GM23338 (cell line): ENCODE results near the gene ICE1. TPM values are rescaled to one million over a fixed set of nuclear protein-coding genes. Genes with fewer than 3 reads are reported as not detected.

ENCODE experiments used
- ATAC-seq: fragments of 200-7000 bp; cut with Tn5 transposase; 3 replicates; pipeline ENCODE4 v1.9.1; 2020
- DNase-seq: peaks from one replicate; pipeline ENCODE4 v3.0.0-alpha.2; 2015; ENCODE audit warnings: low spot score
- H2AFZ ChIP-seq: fragments of 200-600 bp; sonication (generic); 2 replicates; pipeline ENCODE4 v1.8.0; 2016; ENCODE audit warnings: antibody characterized with exemption, mild to moderate bottlenecking, moderate library complexity
- H3F3A ChIP-seq: fragments of 200-600 bp; sonication (generic); replicated peaks from 2 replicates; pipeline ENCODE4 v1.8.0; 2017; ENCODE audit warnings: antibody characterized with exemption, mixed run types, low read depth
- H3K27ac ChIP-seq: fragments of 200-600 bp; sonication (generic); 2 replicates; pipeline ENCODE4 v1.6.1; 2016; ENCODE audit warnings: low read depth
- H3K27me3 ChIP-seq: fragments of 200-600 bp; sonication (generic); 2 replicates; pipeline ENCODE4 v1.8.0; 2016; ENCODE audit warnings: mild to moderate bottlenecking, mixed run types, moderate library complexity; ENCODE audit not compliant: insufficient read depth
- H3K36me3 ChIP-seq: fragments of 200-600 bp; sonication (generic); 2 replicates; pipeline ENCODE4 v1.8.0; 2016; ENCODE audit warnings: mild to moderate bottlenecking; ENCODE audit not compliant: insufficient read depth
- H3K4me1 ChIP-seq: fragments of 200-600 bp; sonication (generic); 2 replicates; pipeline ENCODE4 v1.8.0; 2016; ENCODE audit warnings: mild to moderate bottlenecking, moderate library complexity; ENCODE audit not compliant: insufficient read depth
- H3K4me2 ChIP-seq: fragments of 200-600 bp; sonication (generic); 2 replicates; pipeline ENCODE4 v1.7.1; 2017; ENCODE audit warnings: mixed run types
- H3K4me3 ChIP-seq: fragments of 200-600 bp; sonication (generic); 2 replicates; pipeline ENCODE4 v1.6.1; 2016; ENCODE audit warnings: mixed run types
- H3K79me2 ChIP-seq: fragments of 200-600 bp; sonication (generic); replicated peaks from 2 replicates; pipeline ENCODE4 v1.8.0; 2017; ENCODE audit warnings: mild to moderate bottlenecking; ENCODE audit not compliant: insufficient read depth
- H3K9me2 ChIP-seq: fragments of 200-600 bp; sonication (generic); 2 replicates; pipeline ENCODE4 v1.8.0; 2017; ENCODE audit not compliant: insufficient read depth
- H4K20me1 ChIP-seq: fragments of 200-600 bp; sonication (generic); replicated peaks from 2 replicates; pipeline ENCODE4 v1.8.0; 2017; ENCODE audit warnings: mild to moderate bottlenecking; ENCODE audit not compliant: insufficient read depth
- H3K27ac Mint-ChIP-seq: 2 replicates; pipeline ENCODE4 v1.8.0; 2020; ENCODE audit warnings: inconsistent platforms, mild to moderate bottlenecking, moderate library complexity, mixed read lengths
- H3K27me3 Mint-ChIP-seq: 3 replicates; pipeline ENCODE4 v1.8.0; 2022; ENCODE audit warnings: low read depth, mild to moderate bottlenecking, moderate library complexity, mixed read lengths, inconsistent platforms; ENCODE audit not compliant: insufficient read depth, poor library complexity
- H3K36me3 Mint-ChIP-seq: 3 replicates; pipeline ENCODE4 v1.8.0; 2021; ENCODE audit warnings: low read depth, mild to moderate bottlenecking, inconsistent platforms, moderate library complexity, mixed read lengths
- H3K4me1 Mint-ChIP-seq: 3 replicates; pipeline ENCODE4 v1.8.0; 2020; ENCODE audit warnings: mild to moderate bottlenecking, inconsistent platforms, mixed read lengths
- H3K4me3 Mint-ChIP-seq: 3 replicates; pipeline ENCODE4 v1.8.0; 2021; ENCODE audit warnings: moderate library complexity, mild to moderate bottlenecking, inconsistent platforms, mixed read lengths
- H3K9me3 Mint-ChIP-seq: 3 replicates; pipeline ENCODE4 v1.8.0; 2020; ENCODE audit warnings: moderate library complexity, mild to moderate bottlenecking, inconsistent platforms, mixed read lengths
- CREB1 ChIP-seq: fragments of 250-450 bp; sonication (Bioruptor Pico); IDR thresholded peaks from 2 replicates; pipeline ENCODE4 v1.5.0; 2020; ENCODE audit warnings: low read depth, mild to moderate bottlenecking, moderate library complexity
- EZH2 ChIP-seq: fragments of 200-600 bp; sonication (generic); IDR thresholded peaks from one replicate; pipeline ENCODE4 v1.8.0; 2017; ENCODE audit warnings: antibody characterized with exemption, mild to moderate bottlenecking, low read depth; ENCODE audit not compliant: unreplicated experiment
- JUNB ChIP-seq: IDR thresholded peaks from one replicate; pipeline ENCODE4 v1.6.1; 2016; ENCODE audit warnings: antibody characterized with exemption; ENCODE audit not compliant: unreplicated experiment
- STAT1 ChIP-seq: IDR thresholded peaks from one replicate; pipeline ENCODE4 v1.6.1; 2016; ENCODE audit warnings: antibody characterized with exemption; ENCODE audit not compliant: unreplicated experiment
- ZNF331 ChIP-seq: fragments of 250-450 bp; sonication (Bioruptor Pico); IDR thresholded peaks from 2 replicates; pipeline ENCODE4 v1.5.0; 2020; ENCODE audit warnings: low read depth, mild to moderate bottlenecking, moderate library complexity
- polyA plus RNA-seq: library from polyadenylated mRNA; unstranded; fragments of >200 nt; fragmentation: Nextera tagmentation; extraction: Ambion mirVana; gene quantifications from 2 replicates; pipeline ENCODE4 v1.2.1, GENCODE V29; 2016
- total RNA-seq: library from RNA; depleted of rRNA; stranded (reverse); fragments of >200 nt; shearing (Covaris generic); gene quantifications from 2 replicates; pipeline ENCODE4 v1.2.3, GENCODE V29; 2014
- TF ChIP-seq, protein P1 (sequence below): fragments of 250-450 bp; sonication (Bioruptor Pico); IDR thresholded peaks from 2 replicates; pipeline ENCODE4 v1.5.0; 2020; ENCODE audit warnings: mild to moderate bottlenecking, moderate library complexity

ICE1 gene
- total and polyA plus RNA-seq, 2 experiments from 2014 or later: 59.5 to 65.1 TPM

DNA sequence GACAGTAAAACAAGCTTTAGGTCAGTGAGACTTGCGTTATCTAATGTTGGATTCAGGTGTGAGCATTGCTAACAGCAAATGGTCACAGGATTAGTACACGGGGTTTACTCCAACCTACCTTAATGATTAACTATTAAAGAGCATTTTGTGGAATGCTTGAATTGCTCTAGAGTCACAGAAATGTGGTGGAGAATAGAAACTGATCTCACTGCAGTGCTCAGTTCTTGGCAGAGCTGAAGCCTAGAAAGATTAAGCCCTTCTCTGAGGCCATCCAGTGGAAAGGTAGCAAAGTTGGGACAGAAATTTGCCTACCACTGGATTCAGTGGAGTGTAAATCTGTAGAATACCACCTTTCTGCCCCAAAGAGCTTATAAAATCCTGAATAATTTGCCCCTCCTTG, 60.9 kb downstream of the ICE1 start (continued):
- no peak for TF ChIP-seq STAT1
- TF ChIP-seq EZH2: no peak
- TF ChIP-seq CREB1: no peak
- TF ChIP-seq JUNB: no peak
- TF ChIP-seq ZNF331 (CRISPR knock-in tag): no peak

DNA sequence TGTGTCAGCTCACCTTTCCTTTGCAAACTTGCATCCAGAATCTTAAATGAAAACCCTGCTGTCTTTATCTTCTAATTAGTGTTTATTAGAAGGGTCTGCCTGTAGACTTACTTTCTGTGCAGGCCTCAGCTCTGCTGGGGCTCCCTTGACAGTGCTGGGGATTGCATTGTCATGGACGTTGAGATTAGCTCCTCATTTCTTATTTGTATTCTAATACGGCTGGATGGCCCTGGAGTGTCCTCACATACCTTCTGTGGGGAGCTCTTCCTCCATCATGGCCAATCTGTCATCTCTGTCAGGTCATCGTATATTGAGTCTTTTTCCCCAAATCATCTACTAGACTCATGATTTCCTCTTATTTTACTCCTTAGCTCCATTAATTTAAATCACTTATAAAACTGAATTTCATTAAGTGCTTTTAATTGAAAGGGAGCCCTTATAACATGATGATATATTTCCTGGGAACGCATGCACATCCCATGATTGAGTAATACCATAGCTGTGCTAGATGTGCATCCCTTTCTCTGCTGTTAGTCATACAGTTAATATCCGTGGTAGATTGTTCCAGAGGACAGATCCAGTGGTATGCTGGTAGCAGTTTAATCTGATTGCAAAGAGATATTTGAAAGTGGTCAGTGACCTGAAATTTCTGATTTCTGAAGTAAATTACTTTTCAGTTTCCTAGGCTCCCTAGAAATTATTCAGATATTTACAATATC, 61.6 kb downstream of the ICE1 start:
- Mint-ChIP-seq H3K9me3 (peaks cover 2% of the 10 kb centered on the region; the same call in 1 of the 3 replicates), H3K27ac (peak overlapping the region; percentile 52), H3K27me3 (no peaks in the 10 kb centered on the region), H3K4me3 (no peak overlapping the region), H3K36me3 (peaks cover 19% of the 10 kb centered on the region; the same call in 2 of the 3 replicates), H3K4me1 (peaks cover 14% of the 10 kb centered on the region)
- Histone ChIP-seq H3K27me3 (no peaks in the 10 kb centered on the region), H3K36me3 (peaks cover 2% of the 10 kb centered on the region), H3K4me3 (no peak overlapping the region), H3K9me2 (no peaks in the 10 kb centered on the region), H3K4me1 (peaks cover 17% of the 10 kb centered on the region), H3K79me2 (no peaks in the 10 kb centered on the region), H2AFZ (no peak overlapping the region), H3K27ac (no peak overlapping the region), H3K4me2 (0 out of 2 replicates have a peak overlapping the region, but pooled peaks have one; percentile 7), H4K20me1 (peaks cover 3% of the 10 kb centered on the region), H3F3A (no peaks in the 10 kb centered on the region)
- peak; percentile 95 for ATAC-seq
- no peak for TF ChIP-seq EZH2
- TF ChIP-seq, protein P1, sequence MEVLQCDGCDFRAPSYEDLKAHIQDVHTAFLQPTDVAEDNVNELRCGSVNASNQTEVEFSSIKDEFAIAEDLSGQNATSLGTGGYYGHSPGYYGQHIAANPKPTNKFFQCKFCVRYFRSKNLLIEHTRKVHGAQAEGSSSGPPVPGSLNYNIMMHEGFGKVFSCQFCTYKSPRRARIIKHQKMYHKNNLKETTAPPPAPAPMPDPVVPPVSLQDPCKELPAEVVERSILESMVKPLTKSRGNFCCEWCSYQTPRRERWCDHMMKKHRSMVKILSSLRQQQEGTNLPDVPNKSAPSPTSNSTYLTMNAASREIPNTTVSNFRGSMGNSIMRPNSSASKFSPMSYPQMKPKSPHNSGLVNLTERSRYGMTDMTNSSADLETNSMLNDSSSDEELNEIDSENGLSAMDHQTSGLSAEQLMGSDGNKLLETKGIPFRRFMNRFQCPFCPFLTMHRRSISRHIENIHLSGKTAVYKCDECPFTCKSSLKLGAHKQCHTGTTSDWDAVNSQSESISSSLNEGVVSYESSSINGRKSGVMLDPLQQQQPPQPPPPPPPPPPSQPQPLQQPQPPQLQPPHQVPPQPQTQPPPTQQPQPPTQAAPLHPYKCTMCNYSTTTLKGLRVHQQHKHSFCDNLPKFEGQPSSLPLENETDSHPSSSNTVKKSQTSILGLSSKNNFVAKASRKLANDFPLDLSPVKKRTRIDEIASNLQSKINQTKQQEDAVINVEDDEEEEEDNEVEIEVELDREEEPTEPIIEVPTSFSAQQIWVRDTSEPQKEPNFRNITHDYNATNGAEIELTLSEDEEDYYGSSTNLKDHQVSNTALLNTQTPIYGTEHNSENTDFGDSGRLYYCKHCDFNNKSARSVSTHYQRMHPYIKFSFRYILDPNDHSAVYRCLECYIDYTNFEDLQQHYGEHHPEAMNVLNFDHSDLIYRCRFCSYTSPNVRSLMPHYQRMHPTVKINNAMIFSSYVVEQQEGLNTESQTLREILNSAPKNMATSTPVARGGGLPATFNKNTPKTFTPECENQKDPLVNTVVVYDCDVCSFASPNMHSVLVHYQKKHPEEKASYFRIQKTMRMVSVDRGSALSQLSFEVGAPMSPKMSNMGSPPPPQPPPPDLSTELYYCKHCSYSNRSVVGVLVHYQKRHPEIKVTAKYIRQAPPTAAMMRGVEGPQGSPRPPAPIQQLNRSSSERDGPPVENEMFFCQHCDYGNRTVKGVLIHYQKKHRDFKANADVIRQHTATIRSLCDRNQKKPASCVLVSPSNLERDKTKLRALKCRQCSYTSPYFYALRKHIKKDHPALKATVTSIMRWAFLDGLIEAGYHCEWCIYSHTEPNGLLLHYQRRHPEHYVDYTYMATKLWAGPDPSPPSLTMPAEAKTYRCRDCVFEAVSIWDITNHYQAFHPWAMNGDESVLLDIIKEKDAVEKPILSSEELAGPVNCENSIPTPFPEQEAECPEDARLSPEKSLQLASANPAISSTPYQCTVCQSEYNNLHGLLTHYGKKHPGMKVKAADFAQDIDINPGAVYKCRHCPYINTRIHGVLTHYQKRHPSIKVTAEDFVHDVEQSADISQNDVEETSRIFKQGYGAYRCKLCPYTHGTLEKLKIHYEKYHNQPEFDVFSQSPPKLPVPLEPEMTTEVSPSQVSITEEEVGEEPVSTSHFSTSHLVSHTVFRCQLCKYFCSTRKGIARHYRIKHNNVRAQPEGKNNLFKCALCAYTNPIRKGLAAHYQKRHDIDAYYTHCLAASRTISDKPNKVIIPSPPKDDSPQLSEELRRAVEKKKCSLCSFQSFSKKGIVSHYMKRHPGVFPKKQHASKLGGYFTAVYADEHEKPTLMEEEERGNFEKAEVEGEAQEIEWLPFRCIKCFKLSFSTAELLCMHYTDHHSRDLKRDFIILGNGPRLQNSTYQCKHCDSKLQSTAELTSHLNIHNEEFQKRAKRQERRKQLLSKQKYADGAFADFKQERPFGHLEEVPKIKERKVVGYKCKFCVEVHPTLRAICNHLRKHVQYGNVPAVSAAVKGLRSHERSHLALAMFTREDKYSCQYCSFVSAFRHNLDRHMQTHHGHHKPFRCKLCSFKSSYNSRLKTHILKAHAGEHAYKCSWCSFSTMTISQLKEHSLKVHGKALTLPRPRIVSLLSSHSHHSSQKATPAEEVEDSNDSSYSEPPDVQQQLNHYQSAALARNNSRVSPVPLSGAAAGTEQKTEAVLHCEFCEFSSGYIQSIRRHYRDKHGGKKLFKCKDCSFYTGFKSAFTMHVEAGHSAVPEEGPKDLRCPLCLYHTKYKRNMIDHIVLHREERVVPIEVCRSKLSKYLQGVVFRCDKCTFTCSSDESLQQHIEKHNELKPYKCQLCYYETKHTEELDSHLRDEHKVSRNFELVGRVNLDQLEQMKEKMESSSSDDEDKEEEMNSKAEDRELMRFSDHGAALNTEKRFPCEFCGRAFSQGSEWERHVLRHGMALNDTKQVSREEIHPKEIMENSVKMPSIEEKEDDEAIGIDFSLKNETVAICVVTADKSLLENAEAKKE (CRISPR knock-in tag): peak; percentile 83
- peak; percentile 30 for DNase-seq
